Measurements from ENCODE around the gene DES. TPM values are rescaled to one million over a fixed set of nuclear protein-coding genes. Genes with fewer than 3 reads are reported as not detected.

The DES gene
- total and polyA plus RNA-seq, 2 of the 4 experiments (the other 2 are of a cell fraction) = 4.3 to 4.9 TPM

DNA sequence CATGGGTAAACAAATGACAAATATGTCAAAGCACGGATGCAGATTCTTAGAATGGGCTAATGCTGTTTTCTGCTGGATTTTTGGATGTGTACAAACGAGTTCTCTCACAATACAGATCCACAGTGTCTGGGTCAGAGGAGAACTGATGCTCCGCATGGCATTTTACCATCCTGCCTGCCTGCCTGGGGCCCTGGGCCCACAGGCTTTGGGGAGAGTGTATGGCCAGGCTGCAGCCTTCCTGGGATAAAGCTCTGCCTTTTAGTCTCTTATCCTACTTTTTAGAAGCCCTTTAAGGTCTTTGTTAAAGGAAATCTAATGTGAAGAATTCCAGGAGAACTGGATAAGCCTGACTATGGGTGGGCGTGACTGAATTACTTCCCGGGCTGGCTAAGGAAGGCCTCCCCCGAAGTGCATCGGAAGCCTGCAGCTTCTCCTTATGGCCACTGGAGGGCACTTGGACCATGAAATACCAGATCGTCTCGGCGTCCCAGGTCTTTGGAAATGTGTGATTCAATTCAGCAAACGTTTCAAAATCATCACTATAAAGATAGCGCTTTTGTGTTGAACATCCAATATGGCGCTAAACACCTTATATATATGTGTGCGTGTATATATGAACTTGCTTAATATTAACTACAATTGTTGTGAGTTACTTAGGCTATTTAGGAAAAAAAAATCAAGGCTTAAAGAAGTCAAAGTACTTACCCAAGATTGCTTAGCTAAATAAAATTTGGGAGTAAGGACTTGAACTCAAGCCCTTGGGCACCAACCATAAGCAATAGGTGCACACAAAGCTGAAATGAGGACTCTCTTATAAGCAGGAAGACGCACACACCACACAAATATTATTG, 15.3 kb upstream of the DES start:
- no peak overlapping the region; the same call in 1 of the 2 replicates for H3K4ac ChIP-seq (ENCODE audit: low read depth, low read length)
- no TSS peak for BruUV-seq (replicated peaks)
- no peaks in the 10 kb centered on the region for H4K20me1 ChIP-seq (ENCODE audit: insufficient read depth, low read length)
- H4K91ac ChIP-seq (ENCODE audit: insufficient read depth, low read depth, low read length) = no peak overlapping the region
- H2AK5ac ChIP-seq (ENCODE audit: low read depth, low read length) = no peak overlapping the region
- in situ Hi-C loops (cut with MboI; ENCODE audit: low sequenced_read_pairs) = loop anchor here (5.0 kb wide), 1 partner anchor 129 kb away; no protein-coding TSS in a partner anchor
- H2BK15ac ChIP-seq (ENCODE audit: low read depth, low read length) = no peak overlapping the region
- no peak overlapping the region for H2BK120ac ChIP-seq (ENCODE audit: low read depth, low read length)
- no peak overlapping the region for H3K56ac ChIP-seq (ENCODE audit: extremely low read depth, insufficient read depth, low read length)
- no peak overlapping the region for H2BK20ac ChIP-seq (ENCODE audit: low read depth, low read length)
- H3K9me1 ChIP-seq (ENCODE audit: insufficient read depth, low read length) = peaks cover 14% of the 10 kb centered on the region
- H4K5ac ChIP-seq (ENCODE audit: low read depth, low read length) = no peak overlapping the region
- peak overlapping the region; percentile 17 for H2AFZ ChIP-seq (replicated peaks; ENCODE audit: low read length, poor library complexity)
- no peak overlapping the region for H2BK5ac ChIP-seq (ENCODE audit: low read depth, low read length, poor library complexity, severe bottlenecking)
- no peak overlapping the region for H3K18ac ChIP-seq (ENCODE audit: low read depth, low read length)
- no peaks in the 10 kb centered on the region for H3K79me1 ChIP-seq (ENCODE audit: low read depth in 1 of 2, low read length in 2 of 2)
- ATAC-seq (ENCODE audit: low read depth) (peak; percentile 78), DNase-seq (peak; percentile 88)
- no peaks in the 10 kb centered on the region; the same call in 1 of the 2 replicates for H3K27me3 ChIP-seq (ENCODE audit: control insufficient read depth, insufficient read depth, low read length)
- ChIA-PET CTCF (interaction anchor here (0.6 to 4.0 kb wide), 18 partner anchors 10 to 281 kb away, joined by 3 to 36 read pairs (median 5); partner anchors contain the start of genes ASIC4 and DNPEP), POLR2A (ENCODE audit: unreplicated experiment) (no interaction called here)
- H4K8ac ChIP-seq (ENCODE audit: low read depth in 2 of 2, low read length in 2 of 2) = no peak overlapping the region
- dilution Hi-C loops (cut with HindIII; ENCODE audit: low sequenced_read_pairs, unreplicated experiment) = no loop called here
- H3K9ac ChIP-seq (ENCODE audit: low read depth, low read length) = no peak overlapping the region
- intact Hi-C loops (cut with micrococcal nuclease) = loop anchor here (1.0 to 2.0 kb wide), 6 partner anchors 31 to 239 kb away; partner anchors contain the start of gene SPEG
- H3K4me2 ChIP-seq (ENCODE audit: low read depth, low read length) = no peak overlapping the region
- no peaks in the 10 kb centered on the region for H3K9me3 ChIP-seq (ENCODE audit: control insufficient read depth, insufficient read depth, low read length)
- H3K14ac ChIP-seq (replicated peaks; ENCODE audit: low read depth, low read length) = no peak overlapping the region
- TF ChIP-seq RAD21 (IDR thresholded peaks at IDR 0.05; ENCODE audit: low read length) = peak; percentile 98
- peak; percentile 98 for TF ChIP-seq SMC3 (IDR thresholded peaks at IDR 0.05; ENCODE audit: low read depth, low read length)
- no peak for TF ChIP-seq RFX5 (IDR thresholded peaks at IDR 0.05; ENCODE audit: low read depth, low read length)
- TF ChIP-seq RCOR1 (IDR thresholded peaks at IDR 0.05; ENCODE audit: insufficient replicate concordance, low read length) = no peak
- TF ChIP-seq POLR2A (IDR thresholded peaks at IDR 0.05; ENCODE audit: low read depth, low read length) = 0 out of 2 replicates have a peak, but pooled peaks have one; percentile 33
- TF ChIP-seq CEBPB (IDR thresholded peaks at IDR 0.05; ENCODE audit: low read depth, low read length) = peak; percentile 46; the same call in 1 of the 2 replicates
- no peak for TF ChIP-seq MAFK (IDR thresholded peaks at IDR 0.05; ENCODE audit: low read depth, low read length)
- TF ChIP-seq, protein P1, sequence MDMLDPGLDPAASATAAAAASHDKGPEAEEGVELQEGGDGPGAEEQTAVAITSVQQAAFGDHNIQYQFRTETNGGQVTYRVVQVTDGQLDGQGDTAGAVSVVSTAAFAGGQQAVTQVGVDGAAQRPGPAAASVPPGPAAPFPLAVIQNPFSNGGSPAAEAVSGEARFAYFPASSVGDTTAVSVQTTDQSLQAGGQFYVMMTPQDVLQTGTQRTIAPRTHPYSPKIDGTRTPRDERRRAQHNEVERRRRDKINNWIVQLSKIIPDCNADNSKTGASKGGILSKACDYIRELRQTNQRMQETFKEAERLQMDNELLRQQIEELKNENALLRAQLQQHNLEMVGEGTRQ (IDR thresholded peaks at IDR 0.05; ENCODE audit: low read depth, low read length) = no peak
- no peak for TF ChIP-seq MAZ (IDR thresholded peaks at IDR 0.05; ENCODE audit: borderline replicate concordance, low read depth, low read length)
- TF ChIP-seq, protein P2, sequence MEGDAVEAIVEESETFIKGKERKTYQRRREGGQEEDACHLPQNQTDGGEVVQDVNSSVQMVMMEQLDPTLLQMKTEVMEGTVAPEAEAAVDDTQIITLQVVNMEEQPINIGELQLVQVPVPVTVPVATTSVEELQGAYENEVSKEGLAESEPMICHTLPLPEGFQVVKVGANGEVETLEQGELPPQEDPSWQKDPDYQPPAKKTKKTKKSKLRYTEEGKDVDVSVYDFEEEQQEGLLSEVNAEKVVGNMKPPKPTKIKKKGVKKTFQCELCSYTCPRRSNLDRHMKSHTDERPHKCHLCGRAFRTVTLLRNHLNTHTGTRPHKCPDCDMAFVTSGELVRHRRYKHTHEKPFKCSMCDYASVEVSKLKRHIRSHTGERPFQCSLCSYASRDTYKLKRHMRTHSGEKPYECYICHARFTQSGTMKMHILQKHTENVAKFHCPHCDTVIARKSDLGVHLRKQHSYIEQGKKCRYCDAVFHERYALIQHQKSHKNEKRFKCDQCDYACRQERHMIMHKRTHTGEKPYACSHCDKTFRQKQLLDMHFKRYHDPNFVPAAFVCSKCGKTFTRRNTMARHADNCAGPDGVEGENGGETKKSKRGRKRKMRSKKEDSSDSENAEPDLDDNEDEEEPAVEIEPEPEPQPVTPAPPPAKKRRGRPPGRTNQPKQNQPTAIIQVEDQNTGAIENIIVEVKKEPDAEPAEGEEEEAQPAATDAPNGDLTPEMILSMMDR (conservative IDR thresholded peaks at IDR 0.05; ENCODE audit: low read depth, low read length) = peak; percentile 98
- TF ChIP-seq NFE2L2 (IDR thresholded peaks at IDR 0.05; ENCODE audit: low read depth, low read length) = no peak
- H2AK9ac ChIP-seq (replicated peaks; ENCODE audit: low read depth, low read length, poor library complexity) = no peak overlapping the region
- no peak overlapping the region for H3K23ac ChIP-seq (ENCODE audit: low read depth, low read length)
- H3K4me3 ChIP-seq (ENCODE audit: insufficient read depth, low read depth, low read length) = no peak overlapping the region
- H3K36me3 ChIP-seq (ENCODE audit: control insufficient read depth, insufficient read depth, low read length) = no peaks in the 10 kb centered on the region
- H3K27ac ChIP-seq (ENCODE audit: insufficient read depth, low read length) = no peak overlapping the region
- 0% methylated on average over 4 of the region's 15 CpGs; no CpG with 5 or more reads in 1 of the 2 experiments for WGBS, 2 experiments (ENCODE audit: extremely low coverage in 2 of 2, insufficient read length in 1 of 2)
- peaks cover 20% of the 10 kb centered on the region for H3K4me1 ChIP-seq (ENCODE audit: control insufficient read depth, insufficient read depth, low read length)
